GM19395 (cell line): ENCODE data around the gene PDSS2.
"Not testable (repeated sequence)": the region's sequence is repeated elsewhere in the genome, so short reads cannot be mapped to it uniquely, and the experiment has no call there.

Experiments used
- ATAC-seq: cut with Tn5 transposase; IDR thresholded peaks from one replicate; pipeline ENCODE4 v1.9.1; 2021; ENCODE audit warnings: mild to moderate bottlenecking, moderate library complexity; ENCODE audit not compliant: unreplicated experiment

Gene PDSS2

GRCh38 chr6:107329063-107329860 is 130.1 kb downstream of the PDSS2 start:
- ATAC-seq = no peak

- no peak for ATAC-seq
These were observed 131.3 kb downstream of the PDSS2 start for GRCh38 chr6:107328081-107328480.

DNA sequence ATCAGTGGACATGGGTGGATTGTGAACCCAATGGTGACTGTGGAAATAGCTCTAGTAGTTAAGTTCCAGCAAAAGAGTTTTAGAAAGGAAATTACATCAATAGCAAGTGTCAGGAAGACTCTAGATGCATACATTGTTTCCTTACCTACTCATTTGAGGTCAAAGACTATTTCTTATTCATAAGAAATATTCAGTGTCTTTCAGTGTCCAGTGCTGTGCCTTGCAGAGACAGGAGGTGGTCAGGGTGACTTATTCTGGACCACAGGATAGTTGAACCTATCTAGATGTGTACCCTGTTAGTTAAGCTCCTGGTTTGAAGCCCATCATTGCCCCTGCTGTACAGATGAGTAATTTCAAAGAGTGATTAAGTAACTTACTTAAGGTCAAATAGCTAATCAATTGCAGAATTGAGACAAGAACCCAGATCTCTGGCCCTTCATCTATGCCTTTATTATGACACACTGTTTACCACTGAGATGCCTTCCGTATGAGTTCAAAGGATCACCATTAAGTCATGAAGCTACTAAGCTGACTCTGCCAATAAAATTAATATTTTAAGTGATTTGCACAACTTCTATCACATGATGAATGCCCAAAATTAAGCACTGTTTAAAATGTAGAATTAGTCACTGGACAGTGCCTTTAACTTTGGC is 136.1 kb downstream of the PDSS2 start:
- ATAC-seq = no peak

GRCh38 chr6:107321793-107322192 is 137.6 kb downstream of the PDSS2 start:
- no peak for ATAC-seq

DNA sequence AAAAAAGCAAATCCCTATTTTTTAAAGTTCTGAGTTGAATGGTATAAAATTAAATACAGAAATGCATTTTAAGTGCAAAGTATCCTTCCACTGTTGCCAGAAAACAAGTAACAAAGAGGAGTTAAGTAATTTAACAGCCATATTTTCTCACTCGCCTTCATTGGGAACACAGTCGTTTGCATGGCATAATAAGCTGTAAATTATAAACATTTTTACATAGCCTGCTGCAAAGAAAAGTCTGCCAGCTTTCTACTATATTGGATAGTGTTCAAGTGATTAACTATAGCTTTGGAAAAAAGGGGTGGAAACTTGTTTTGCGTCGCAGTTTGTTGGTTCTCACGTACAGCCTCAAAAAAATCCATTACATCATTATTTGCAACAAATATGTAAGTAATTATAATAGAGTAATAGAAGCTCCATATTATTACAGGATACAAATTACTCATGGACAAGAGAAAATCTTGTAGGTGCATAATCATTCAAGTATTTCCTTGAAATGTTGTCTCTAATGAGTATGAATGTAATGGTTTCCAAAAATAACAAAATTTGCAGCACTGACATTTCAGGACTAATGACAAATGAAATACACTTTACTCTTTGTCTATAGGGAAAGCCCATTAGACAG is 139.3 kb downstream of the PDSS2 start:
- ATAC-seq = no peak

GRCh38 chr6:107318100-107318736 is 141.1 kb downstream of the PDSS2 start:
- ATAC-seq = peak; percentile 80

GRCh38 chr6:107315114-107315513 is 144.2 kb downstream of the PDSS2 start:
- no peak for ATAC-seq

GRCh38 chr6:107314531-107314939 is 144.8 kb downstream of the PDSS2 start:
- no peak for ATAC-seq

- no peak for ATAC-seq
These were observed 145.6 kb downstream of the PDSS2 start for GRCh38 chr6:107313776-107314175.

DNA sequence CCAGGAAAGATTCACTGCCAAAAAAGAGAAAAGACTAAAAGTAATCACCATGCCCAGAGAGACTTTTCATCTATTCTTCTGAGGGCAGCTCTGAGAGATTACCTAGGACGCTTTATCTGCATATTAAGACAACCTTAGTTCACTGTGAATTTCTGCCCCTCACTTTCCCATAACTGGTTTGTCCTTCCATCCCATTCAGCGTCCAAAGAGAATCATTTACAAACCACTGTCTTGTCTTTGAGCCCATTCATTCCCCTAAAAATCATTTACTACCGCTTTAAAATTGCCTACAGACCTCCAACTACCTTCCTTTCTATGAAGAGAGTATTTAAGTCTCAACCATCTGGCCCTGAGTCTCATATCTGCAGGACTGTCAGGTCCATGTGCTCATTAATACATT is 149.0 kb downstream of the PDSS2 start:
- no peak for ATAC-seq

- no peak for ATAC-seq
These were observed 150.7 kb downstream of the PDSS2 start for GRCh38 chr6:107308677-107309076.

DNA sequence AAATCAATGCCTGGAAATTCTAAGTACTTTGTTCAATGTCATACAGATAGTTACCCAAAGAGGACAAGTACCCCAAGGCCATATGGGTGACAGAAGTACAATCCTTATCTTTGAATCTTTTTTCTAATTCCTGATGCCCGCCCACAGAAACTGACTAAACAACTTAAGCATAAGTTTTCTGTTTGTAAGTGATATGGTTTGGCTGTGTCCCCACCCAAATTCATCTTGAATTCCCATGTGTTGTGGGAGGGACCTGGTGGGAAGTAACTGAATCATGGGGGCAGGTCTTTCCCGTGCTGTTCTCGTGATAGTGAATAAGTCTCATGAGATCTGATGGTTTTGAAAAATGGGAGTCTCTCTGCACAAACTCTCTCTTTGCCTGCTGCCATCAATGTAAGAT is 153.4 kb downstream of the PDSS2 start:
- not testable (repeated sequence) for ATAC-seq

DNA sequence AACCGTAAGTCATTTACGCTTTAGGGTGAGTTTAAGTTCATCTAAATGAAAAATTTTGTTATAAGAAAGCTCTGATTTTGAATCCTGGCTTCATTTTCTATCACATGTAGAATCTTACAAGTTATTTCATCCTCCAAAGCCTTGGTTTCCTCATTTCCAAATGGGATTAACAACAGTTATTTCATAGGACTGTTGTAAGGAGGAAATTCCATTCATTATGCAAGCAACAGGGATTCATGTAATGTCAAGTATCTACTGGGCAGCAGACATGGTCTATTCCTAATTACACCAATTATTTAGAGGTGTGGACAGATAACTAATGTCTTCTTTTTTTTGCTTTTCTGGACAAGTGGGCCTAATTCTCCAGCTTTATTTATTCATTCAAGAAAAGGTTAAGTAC is 154.0 kb downstream of the PDSS2 start:
- no peak for ATAC-seq

DNA sequence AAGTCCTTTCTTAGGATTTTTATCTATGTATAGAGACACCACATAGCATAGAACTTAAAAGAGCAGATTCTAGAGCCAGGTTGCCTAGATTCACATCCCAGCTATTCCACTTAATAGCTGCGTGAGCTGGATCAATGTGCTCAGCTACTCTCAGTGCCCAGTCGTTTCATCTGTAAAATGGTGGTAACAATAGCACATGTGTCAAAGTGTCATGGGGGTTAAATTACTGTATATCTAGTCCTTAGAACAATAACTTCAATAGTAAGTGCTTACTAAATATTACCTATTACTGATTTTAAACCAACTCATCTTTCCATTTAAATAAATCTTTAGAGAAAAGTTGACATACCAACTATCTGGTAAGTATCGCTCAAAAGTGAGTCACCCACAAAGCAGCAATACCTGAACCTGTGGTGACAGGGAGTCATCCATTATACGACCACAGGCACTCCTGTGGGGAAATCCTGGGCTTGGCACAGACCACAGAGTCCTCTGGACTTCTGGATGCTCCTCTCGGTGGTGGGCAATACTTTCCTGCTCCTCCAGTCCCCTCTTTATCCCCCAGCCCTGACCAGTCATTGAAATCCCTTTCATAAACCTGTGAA is 154.8 kb downstream of the PDSS2 start:
- no peak for ATAC-seq

DNA sequence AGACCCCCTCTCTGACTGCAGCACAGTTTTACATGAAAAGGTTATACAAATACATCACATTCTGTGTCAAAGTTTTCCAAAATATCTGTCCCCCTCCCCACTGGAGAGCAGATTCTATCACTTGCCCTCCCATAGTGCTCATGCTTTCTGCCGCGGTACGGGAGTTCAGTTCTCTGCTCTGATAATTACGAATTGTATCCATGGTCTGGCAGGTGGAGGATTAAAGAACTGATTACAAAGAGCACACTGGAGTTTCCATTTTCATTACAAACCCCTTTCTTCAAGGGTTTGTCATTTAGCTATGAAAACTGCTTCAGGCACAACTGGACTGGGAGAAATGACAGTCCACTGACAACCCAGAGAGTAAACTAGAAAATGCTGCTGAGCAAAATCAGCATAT is 166.0 kb downstream of the PDSS2 start:
- no peak for ATAC-seq

- no peak for ATAC-seq
These were observed 166.6 kb downstream of the PDSS2 start for GRCh38 chr6:107292715-107293271.

DNA sequence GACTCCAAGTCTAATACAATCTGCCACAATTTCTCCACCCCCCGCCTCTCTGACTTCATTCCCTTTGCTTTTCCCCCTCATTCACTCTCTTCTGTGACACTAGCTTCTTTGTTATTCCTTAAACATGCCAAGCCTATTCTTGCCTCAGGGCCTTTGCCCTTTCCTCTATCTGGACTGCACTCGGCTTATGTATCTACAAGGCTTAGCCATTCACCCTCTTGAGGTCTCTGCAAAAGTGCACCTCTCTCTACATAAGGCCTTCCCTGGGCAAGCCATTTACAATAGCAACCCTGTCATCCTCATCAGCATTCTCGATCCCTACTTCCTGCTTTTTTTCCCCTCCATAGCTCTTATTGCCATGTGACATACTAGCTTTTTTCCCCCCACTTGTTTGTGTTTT is 168.9 kb downstream of the PDSS2 start:
- ATAC-seq = no peak

DNA sequence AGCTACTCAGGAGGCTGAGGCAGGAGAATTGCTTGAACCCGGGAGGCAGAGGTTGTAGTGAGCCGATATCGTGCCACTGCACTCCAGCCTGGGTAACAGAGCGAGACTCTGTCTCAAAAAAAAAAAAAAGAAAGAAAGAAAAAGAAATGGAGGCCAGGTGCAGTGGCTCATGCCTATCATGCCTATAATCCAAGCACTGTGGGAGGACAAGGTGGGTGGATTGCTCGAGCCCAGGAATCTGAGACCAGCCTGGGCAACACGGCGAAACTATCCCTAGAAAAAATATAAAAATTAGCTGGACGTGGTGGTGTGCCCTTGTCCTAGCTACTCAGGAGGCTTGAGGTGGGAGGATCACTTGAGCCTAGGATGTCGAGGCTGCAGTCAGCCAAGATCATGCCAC is 170.1 kb downstream of the PDSS2 start:
- not testable (repeated sequence) for ATAC-seq

GRCh38 chr6:107285683-107286082 is 173.7 kb downstream of the PDSS2 start:
- not testable (repeated sequence) for ATAC-seq

DNA sequence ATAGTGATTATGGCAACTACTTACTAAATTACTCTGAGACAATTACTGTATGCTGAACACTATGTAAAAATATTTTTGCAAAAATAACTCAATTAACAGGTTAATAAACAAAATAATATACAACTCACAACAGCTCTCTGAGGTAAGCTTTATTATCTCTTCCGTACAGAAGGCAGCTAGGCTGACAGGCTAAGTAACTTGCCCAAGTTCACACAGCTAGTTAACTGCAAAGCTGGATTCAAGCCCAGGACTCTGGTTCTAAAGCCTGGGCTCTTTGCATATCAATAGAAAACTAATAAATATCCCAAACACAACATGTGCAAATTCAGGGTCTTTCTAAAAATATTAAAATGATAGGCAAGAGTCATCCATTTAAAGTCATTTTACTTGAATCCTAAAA is 174.6 kb downstream of the PDSS2 start:
- no peak for ATAC-seq

DNA sequence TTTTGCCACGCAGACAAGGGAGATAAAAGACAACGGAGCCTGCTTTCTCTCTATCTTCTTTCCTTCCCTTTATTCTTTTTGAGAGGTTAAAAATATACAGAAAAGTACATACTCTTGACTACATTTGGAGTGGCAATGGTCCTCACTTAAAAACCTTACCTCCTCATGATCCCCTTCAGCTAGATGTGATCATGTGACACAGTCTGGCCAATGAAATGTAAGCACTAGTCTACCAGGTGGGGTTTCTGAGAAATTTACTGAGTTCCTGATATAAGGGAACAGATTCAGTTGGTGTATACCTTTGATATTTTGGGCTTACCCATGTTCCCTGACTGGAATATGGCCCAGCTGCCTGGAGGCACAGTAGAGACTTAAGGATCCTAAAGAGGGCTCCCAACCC is 178.6 kb downstream of the PDSS2 start:
- ATAC-seq = no peak
